Measurements from ENCODE around the gene THUMPD1. TPM values are rescaled to one million over a fixed set of nuclear protein-coding genes. Genes with fewer than 3 reads are reported as not detected.
"Not testable (repeated sequence)": the region's sequence is repeated elsewhere in the genome, so short reads cannot be mapped to it uniquely, and the experiment has no call there.

THUMPD1 gene
- polyA plus RNA-seq, 3 donors = 16.1 to 32.2 (median 23.5) TPM

- Histone ChIP-seq H3K9me3 (replicated peaks in 1 of 2; ENCODE audit: control insufficient read depth in 1 of 2, insufficient read depth in 1 of 2, low read length in 2 of 2) (no peaks in the 10 kb centered on the region), H2AFZ (ENCODE audit: insufficient read depth, low read depth, low read length, poor library complexity, severe bottlenecking) (no peak overlapping the region), H3K27me3 (ENCODE audit: control insufficient read depth in 2 of 2, insufficient read depth in 2 of 2, low read length in 2 of 2) (no peaks in the 10 kb centered on the region), H3K4me3 (replicated peaks in 1 of 3; ENCODE audit: low read depth in 2 of 3, low read length in 3 of 3) (no peak overlapping the region), H3K27ac (ENCODE audit: low read depth in 1 of 2, low read length in 2 of 2) (no peak overlapping the region), H3K79me2 (ENCODE audit: insufficient read depth, low read length) (no peaks in the 10 kb centered on the region), H3K36me3 (replicated peaks in 1 of 2; ENCODE audit: control insufficient read depth in 1 of 2, insufficient read depth in 2 of 2, low read length in 2 of 2) (peaks cover 2 to 20% of the 10 kb centered on the region in 2 donors), H3K9ac (ENCODE audit: insufficient read depth, low read length, poor library complexity, severe bottlenecking) (no peak overlapping the region), H3K4me1 (ENCODE audit: control insufficient read depth in 1 of 2, insufficient read depth in 2 of 2, low read length in 2 of 2) (no peaks in the 10 kb centered on the region), H4K20me1 (ENCODE audit: insufficient read depth, low read length) (no peaks in the 10 kb centered on the region), H3K4me2 (replicated peaks; ENCODE audit: extremely low read depth, low read length, poor library complexity, severe bottlenecking) (no peak overlapping the region)
- Mint-ChIP-seq H3K27me3 (ENCODE audit: low read depth in 3 of 3) (peaks cover 0 to 1% (median 0%) of the 10 kb centered on the region in 3 donors), H3K27ac (no peak overlapping the region), H3K4me3 (no peak overlapping the region), H3K4me1 (no peaks in the 10 kb centered on the region), H3K9me3 (peaks cover 0 to 3% (median 0%) of the 10 kb centered on the region in 7 donors), H3K36me3 (peaks cover 31 to 48% of the 10 kb centered on the region in 2 donors)
- TF ChIP-seq, protein P1, sequence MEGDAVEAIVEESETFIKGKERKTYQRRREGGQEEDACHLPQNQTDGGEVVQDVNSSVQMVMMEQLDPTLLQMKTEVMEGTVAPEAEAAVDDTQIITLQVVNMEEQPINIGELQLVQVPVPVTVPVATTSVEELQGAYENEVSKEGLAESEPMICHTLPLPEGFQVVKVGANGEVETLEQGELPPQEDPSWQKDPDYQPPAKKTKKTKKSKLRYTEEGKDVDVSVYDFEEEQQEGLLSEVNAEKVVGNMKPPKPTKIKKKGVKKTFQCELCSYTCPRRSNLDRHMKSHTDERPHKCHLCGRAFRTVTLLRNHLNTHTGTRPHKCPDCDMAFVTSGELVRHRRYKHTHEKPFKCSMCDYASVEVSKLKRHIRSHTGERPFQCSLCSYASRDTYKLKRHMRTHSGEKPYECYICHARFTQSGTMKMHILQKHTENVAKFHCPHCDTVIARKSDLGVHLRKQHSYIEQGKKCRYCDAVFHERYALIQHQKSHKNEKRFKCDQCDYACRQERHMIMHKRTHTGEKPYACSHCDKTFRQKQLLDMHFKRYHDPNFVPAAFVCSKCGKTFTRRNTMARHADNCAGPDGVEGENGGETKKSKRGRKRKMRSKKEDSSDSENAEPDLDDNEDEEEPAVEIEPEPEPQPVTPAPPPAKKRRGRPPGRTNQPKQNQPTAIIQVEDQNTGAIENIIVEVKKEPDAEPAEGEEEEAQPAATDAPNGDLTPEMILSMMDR (IDR thresholded peaks at IDR 0.05) = no peak
- DNase-seq = no peak
- intact Hi-C loops (cut with micrococcal nuclease) = no loop called here
- WGBS (ENCODE audit: insufficient coverage) = no CpG with 5 or more reads among the region's 3 CpGs
Measured at GRCh38 chr16:20704281-20704680, 37.3 kb downstream of the THUMPD1 start.

DNA sequence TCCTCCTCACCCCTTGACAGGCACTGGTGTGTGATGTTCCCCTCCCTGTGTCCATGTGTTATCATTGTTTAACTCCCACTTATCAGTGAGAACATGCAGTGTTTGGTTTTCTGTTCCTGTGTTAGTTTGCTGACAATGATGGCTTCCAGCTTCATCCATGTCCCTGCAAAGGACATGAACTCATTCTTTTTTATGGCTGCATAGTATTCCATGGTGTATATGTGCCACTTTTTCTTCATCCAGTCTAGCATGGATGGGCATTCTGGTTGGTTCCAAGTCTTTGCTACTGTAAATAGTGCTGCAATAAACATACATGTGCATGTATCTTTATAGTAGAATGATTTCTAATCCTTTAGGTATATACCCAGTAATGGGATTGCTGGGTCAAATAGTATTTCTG, 39.9 kb downstream of the THUMPD1 start:
- H3K36me3 Mint-ChIP-seq = peaks cover 41 to 51% of the 10 kb centered on the region in 2 donors
- H3K4me1 Mint-ChIP-seq; H3K79me2 ChIP-seq (ENCODE audit: insufficient read depth, low read length); H3K27me3 ChIP-seq (ENCODE audit: control insufficient read depth in 2 of 2, insufficient read depth in 2 of 2, low read length in 2 of 2); H4K20me1 ChIP-seq (ENCODE audit: insufficient read depth, low read length); H3K4me3 Mint-ChIP-seq; H3K9ac ChIP-seq (ENCODE audit: insufficient read depth, low read length, poor library complexity, severe bottlenecking); H3K4me1 ChIP-seq (ENCODE audit: control insufficient read depth in 1 of 2, insufficient read depth in 2 of 2, low read length in 2 of 2); intact Hi-C loops (cut with micrococcal nuclease); DNase-seq; H3K4me2 ChIP-seq (replicated peaks; ENCODE audit: extremely low read depth, low read length, poor library complexity, severe bottlenecking); H3K27ac ChIP-seq (ENCODE audit: low read depth in 1 of 2, low read length in 2 of 2); H3K9me3 Mint-ChIP-seq; H3K27ac Mint-ChIP-seq; H3K4me3 ChIP-seq (replicated peaks in 1 of 3; ENCODE audit: low read depth in 2 of 3, low read length in 3 of 3); H3K27me3 Mint-ChIP-seq (ENCODE audit: low read depth in 3 of 3); H2AFZ ChIP-seq (ENCODE audit: insufficient read depth, low read depth, low read length, poor library complexity, severe bottlenecking); H3K9me3 ChIP-seq (replicated peaks in 1 of 2; ENCODE audit: control insufficient read depth in 1 of 2, insufficient read depth in 1 of 2, low read length in 2 of 2): not testable (repeated sequence)
- peaks cover 2 to 33% of the 10 kb centered on the region in 2 donors for H3K36me3 ChIP-seq (replicated peaks in 1 of 2; ENCODE audit: control insufficient read depth in 1 of 2, insufficient read depth in 2 of 2, low read length in 2 of 2)

Data from CD14-positive monocyte (primary cell).